Muscle of arm (tissue), 12 donors: Measurements from ENCODE around the gene PPP5C. TPM values are rescaled to one million over a fixed set of nuclear protein-coding genes. Genes with fewer than 3 reads are reported as not detected.
"Not testable (repeated sequence)": the region's sequence is repeated elsewhere in the genome, so short reads cannot be mapped to it uniquely, and the experiment has no call there.

Experiments used
- DNase-seq: peaks from one replicate; pipeline ENCODE4 v3.0.0-alpha.2; 2013
- polyA plus RNA-seq, 12 donors: library from polyadenylated mRNA; unstranded; fragments of 120-200 nt; gene quantifications; one replicate each; pipeline ENCODE4 v1.2.1, GENCODE V29; 2013; ENCODE audit not compliant: insufficient read length in 12 of 12

PPP5C gene
- polyA plus RNA-seq, 12 donors = 50.8 to 91.5 (median 60.9) TPM; not detected in 1

DNA sequence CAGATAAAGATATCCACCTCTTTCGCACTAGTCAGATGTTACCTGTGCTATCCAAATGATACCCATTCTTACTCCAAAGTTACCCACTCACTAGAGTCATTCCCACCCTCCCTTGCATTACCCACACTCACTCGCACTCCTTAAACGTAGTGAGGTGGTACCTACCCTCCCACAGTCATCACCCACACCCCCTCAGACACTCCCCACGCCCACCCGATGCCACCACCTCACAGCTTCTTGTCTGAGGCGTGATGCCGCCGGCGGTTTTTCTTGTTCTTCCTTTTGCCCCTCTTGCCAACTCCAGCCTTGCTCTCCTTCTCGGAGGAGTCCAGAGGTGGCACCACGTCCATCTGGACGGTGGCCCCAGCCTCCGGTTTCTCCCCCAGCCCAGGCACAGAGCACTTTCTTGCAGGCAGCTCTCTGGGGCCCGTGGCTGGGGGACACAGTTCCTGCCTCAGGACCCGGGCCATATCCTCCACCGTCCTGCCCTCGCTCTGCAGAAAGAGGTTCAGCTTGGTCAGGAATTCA lies 80.7 kb downstream of the PPP5C start:
- no peak for DNase-seq

DNA sequence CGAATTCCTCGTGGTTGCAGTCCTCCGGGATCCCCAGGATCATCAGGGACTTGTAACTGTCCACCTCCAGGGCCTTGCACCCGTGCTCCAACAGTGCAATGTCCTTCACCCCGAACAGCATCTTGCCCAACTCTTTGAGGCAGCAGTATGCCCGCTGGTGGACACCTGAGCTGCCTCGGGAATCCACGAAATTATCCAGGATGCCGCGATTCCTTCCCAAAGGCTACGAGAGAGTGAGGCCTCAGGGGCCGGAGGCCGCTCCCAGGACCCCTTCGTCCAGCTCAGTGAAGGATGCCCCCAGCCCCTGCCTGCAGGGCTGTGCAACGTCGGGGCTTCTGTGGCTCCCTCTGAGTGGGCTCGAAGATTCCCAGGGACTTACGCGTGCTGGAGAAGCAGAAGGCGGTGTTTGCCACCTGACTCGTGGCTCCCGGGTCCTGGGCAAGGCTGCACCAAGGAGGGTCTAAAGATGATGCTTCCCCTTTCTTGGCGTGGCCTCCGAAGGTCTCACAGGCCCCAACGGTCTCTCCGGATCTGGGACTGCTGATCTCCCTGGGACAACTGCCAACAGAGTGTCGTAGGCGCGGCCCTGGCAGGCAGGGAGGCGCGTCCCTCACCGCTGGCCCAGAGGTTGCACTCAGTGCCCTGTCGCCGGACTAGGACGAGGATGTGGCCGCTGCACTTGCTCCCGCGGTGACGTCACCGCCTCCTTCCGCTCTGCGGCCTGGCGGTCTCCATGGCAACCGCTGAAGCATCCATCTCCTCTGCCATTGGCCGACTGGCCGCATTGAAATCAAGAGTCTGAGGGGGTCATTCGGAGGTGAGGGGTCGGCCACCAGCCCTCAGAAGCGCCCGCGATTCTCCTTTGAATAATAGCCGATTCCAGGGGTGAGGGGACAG lies 81.6 kb downstream of the PPP5C start, which contains the start of gene PNMA8C:
PNMA8C (minus strand) TSS at position 698 of the 897 bp plus-strand sequence; CDS start at position 121, 577 bp downstream.
- no peak for DNase-seq

DNA sequence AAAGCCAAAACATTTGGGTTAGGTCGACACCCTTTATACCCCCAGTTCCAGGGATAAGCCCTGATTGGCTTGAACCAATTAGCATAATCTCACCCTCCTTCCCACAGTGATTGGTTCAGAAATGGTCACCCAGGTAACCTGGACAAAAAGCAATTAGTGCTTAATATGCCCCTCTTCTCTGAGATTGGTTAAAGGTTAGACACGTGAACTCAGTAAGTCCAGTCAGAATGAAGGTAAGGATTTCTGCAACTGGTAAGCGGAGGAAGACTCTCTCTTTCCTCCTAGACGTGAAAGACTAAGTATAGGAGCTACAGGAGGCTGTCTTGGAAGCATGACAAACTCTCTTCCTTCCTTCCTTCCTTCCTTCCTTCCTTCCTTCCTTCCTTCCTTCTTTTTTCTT lies 83.1 kb downstream of the PPP5C start:
- no peak for DNase-seq

DNA sequence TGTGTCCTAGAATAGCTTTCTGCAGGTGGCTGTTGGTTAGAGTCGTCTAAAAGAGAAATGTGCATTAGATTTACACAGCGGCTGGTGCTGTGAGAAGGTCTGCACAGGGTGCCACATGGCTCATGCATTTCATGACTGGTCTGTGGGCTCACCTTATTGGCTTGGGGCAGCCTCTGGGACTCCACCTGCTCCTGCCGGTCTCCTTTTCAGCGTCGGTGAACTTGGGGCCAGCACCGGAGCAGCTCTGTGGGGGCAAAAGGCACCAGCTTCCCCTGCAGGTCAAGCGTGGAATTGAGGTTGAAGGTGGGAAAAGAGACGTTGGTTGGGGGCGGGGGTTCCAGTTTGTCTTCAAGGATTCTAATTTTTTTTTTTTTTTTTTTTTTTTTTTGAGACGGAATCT lies 84.9 kb downstream of the PPP5C start:
- DNase-seq = no peak

DNA sequence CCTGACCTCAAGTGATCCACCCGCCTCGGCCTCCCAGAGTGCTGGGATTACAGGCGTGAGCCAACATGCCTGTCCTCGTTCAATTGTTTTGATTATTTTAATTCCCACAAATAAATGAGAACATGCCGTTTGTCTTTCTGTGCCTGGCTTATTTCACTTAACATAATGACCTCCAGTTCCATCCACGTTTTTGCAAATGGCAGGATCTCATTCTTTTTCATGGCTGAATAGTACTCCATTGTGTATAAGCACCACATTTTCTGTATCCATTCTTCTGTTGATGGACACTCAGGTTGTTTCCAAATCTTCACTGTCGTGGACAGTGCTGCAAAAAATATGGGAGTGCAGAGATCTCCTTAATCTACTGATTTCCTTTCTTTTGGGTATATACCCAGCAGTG lies 86.6 kb downstream of the PPP5C start:
- not testable (repeated sequence) for DNase-seq

DNA sequence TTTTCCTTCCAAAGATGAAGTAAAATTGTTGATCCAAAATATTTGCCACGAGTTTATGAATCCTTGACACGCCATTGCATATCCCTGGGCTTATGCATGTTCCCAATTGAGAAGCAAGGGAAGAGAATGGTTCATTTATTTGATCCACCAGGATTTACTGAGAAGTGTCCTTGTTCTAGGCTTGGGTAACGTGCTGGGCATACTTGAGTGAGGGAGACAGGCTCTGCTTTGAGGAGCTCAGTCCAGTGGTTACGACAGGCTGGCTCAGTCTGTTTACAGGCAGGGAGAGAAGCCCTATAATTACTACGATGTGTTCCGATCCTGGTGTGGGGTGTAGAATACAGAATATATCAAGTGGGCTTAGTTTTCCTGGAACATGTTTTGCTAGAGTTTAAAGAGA lies 88.1 kb downstream of the PPP5C start:
- DNase-seq = no peak

DNA sequence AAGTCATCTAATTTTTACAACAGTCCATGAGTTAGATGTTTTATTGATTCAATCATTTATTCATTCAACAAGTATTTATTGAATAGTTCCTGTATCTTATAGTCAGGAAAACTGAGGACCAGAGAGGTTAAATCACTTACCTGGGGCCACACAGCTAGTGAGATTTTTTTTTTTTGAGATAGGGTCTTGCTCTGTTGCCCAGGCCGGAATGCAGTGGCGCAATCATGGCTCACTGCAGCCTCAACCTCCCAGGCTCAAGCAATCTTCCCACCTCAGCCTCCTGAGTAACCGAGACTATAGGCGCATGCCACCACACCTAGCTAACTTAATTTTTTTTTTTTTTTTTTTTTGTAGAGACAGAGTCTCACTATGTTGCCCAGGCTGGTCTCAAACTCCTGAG lies 88.8 kb downstream of the PPP5C start:
- not testable (repeated sequence) for DNase-seq

Other genes with a start within 250 kb of the PPP5C start
- gene IGFL3, start 222.4 kb upstream of the PPP5C start, polyA plus RNA-seq = not detected
- 10 to 100 TPM in 2 of 12 donors, 1 to 10 TPM in 1, under 1 TPM in 2, not detected in 7; 0.46 to 27.1 (median 9.4) TPM for gene IGFL2, start 198.8 kb upstream of the PPP5C start, polyA plus RNA-seq
- 10 to 100 TPM in 1 of 12 donors, 1 to 10 TPM in 2, not detected in 9; 1.7 to 10.6 (median 4.7) TPM for gene IGFL1, start 117.3 kb upstream of the PPP5C start, polyA plus RNA-seq
- 100 to 1,000 TPM; 132 to 479 (median 292) TPM for gene HIF3A, start 50.0 kb upstream of the PPP5C start, polyA plus RNA-seq
- 10 to 100 TPM in 11 of 12 donors, not detected in 1; 45.6 to 86.6 (median 60.0) TPM for gene CCDC8, start 66.5 kb downstream of the PPP5C start, polyA plus RNA-seq
- gene PNMA8C, start 81.8 kb downstream of the PPP5C start, polyA plus RNA-seq = under 1 TPM in 10 of 12 donors, not detected in 2; 0.24 to 0.47 (median 0.41) TPM
- 10 to 100 TPM in 11 of 12 donors, not detected in 1; 18.6 to 55.2 (median 40.1) TPM for gene PNMA8A, start 124.5 kb downstream of the PPP5C start, polyA plus RNA-seq
- gene PNMA8B, start 148.8 kb downstream of the PPP5C start, polyA plus RNA-seq = 1 to 10 TPM in 10 of 12 donors, not detected in 2; 1.8 to 5.1 (median 2.3) TPM